RCC 7860 (cell line): ENCODE results near the gene ZSWIM9.

Experiments used
- DNase-seq: peaks from one replicate; pipeline ENCODE4 v3.0.0-alpha.2; 2015; ENCODE audit warnings: low spot score
- FAIRE-seq: peaks from 2 replicates; lab custom pipeline; 2012; peaks lifted over from hg19 to GRCh38; lab: Jason Lieb, UNC

ZSWIM9 gene

GRCh38 chr19:48169939-48170803 lies at the start of gene ZSWIM9, which contains the start of gene LIG1:
ZSWIM9 (plus strand) TSS chr19:48170680; CDS start chr19:48171803, 1,123 bp downstream.
LIG1 (minus strand) TSS chr19:48170344; CDS start chr19:48165566, 4,778 bp downstream.
- FAIRE-seq (no peak), DNase-seq (peak; percentile 83)

- DNase-seq, result no peak
- FAIRE-seq, result no peak
These were observed 49.4 kb upstream of the ZSWIM9 start for GRCh38 chr19:48121066-48121465.

- no peak for FAIRE-seq
- DNase-seq, result no peak
These were observed 48.5 kb upstream of the ZSWIM9 start for GRCh38 chr19:48121909-48122371.

- DNase-seq (no peak), FAIRE-seq (no peak)
These were observed 48.1 kb upstream of the ZSWIM9 start for GRCh38 chr19:48122421-48122820.

GRCh38 chr19:48123907-48124651 lies 46.4 kb upstream of the ZSWIM9 start:
- FAIRE-seq, result no peak
- DNase-seq, result no peak

- no peak for FAIRE-seq
- DNase-seq, result no peak
These were observed 42.9 kb upstream of the ZSWIM9 start for GRCh38 chr19:48127561-48127960.

- DNase-seq, result no peak
- FAIRE-seq, result no peak
These were observed 37.4 kb upstream of the ZSWIM9 start for GRCh38 chr19:48133094-48133493.

GRCh38 chr19:48135411-48135810 lies 35.1 kb upstream of the ZSWIM9 start:
- FAIRE-seq (no peak), DNase-seq (no peak)

GRCh38 chr19:48136547-48136946 lies 33.9 kb upstream of the ZSWIM9 start:
- FAIRE-seq (no peak), DNase-seq (no peak)

GRCh38 chr19:48137411-48137810 lies 33.1 kb upstream of the ZSWIM9 start:
- FAIRE-seq (no peak), DNase-seq (no peak)

- FAIRE-seq, result no peak
These were observed 31.4 kb upstream of the ZSWIM9 start for GRCh38 chr19:48139053-48139452.

GRCh38 chr19:48147597-48148175 lies 22.8 kb upstream of the ZSWIM9 start:
- DNase-seq (no peak), FAIRE-seq (no peak)

More at GRCh38 chr19:48139053-48139452, 31.4 kb upstream of the ZSWIM9 start:
- no peak for DNase-seq

- FAIRE-seq, result no peak
- DNase-seq, result no peak
These were observed 21.9 kb upstream of the ZSWIM9 start for GRCh38 chr19:48148576-48148975.

GRCh38 chr19:48149430-48149829 lies 21.1 kb upstream of the ZSWIM9 start:
- DNase-seq, result no peak

GRCh38 chr19:48152551-48152950 lies 17.9 kb upstream of the ZSWIM9 start:
- peak; percentile 36 for FAIRE-seq
- DNase-seq, result peak; percentile 18

More at GRCh38 chr19:48149430-48149829, 21.1 kb upstream of the ZSWIM9 start:
- no peak for FAIRE-seq

GRCh38 chr19:48154003-48154402 lies 16.5 kb upstream of the ZSWIM9 start:
- no peak for FAIRE-seq

GRCh38 chr19:48158210-48158790 lies 12.2 kb upstream of the ZSWIM9 start:
- FAIRE-seq, result no peak
- no peak for DNase-seq

More at GRCh38 chr19:48154003-48154402, 16.5 kb upstream of the ZSWIM9 start:
- no peak for DNase-seq

- DNase-seq, result no peak
- FAIRE-seq, result no peak
These were observed 1.8 kb upstream of the ZSWIM9 start for GRCh38 chr19:48168689-48169088.

- DNase-seq (peak; percentile 29), FAIRE-seq (no peak)
These were observed 922 bp upstream of the ZSWIM9 start for GRCh38 chr19:48169578-48169938.

GRCh38 chr19:48170817-48171347 lies 402 bp downstream of the ZSWIM9 start:
- FAIRE-seq, result no peak

GRCh38 chr19:48171710-48172109 lies 1.2 kb downstream of the ZSWIM9 start:
- FAIRE-seq (no peak), DNase-seq (no peak)

More at GRCh38 chr19:48170817-48171347, 402 bp downstream of the ZSWIM9 start:
- DNase-seq, result no peak
